ENCODE measurements around the gene CENPA. TPM values are rescaled to one million over a fixed set of nuclear protein-coding genes. Genes with fewer than 3 reads are reported as not detected.
"Not testable (repeated sequence)": the region's sequence is repeated elsewhere in the genome, so short reads cannot be mapped to it uniquely, and the experiment has no call there.

Gene CENPA
- total RNA-seq, 1 donor from 2014 or later = 23.6 TPM

DNA sequence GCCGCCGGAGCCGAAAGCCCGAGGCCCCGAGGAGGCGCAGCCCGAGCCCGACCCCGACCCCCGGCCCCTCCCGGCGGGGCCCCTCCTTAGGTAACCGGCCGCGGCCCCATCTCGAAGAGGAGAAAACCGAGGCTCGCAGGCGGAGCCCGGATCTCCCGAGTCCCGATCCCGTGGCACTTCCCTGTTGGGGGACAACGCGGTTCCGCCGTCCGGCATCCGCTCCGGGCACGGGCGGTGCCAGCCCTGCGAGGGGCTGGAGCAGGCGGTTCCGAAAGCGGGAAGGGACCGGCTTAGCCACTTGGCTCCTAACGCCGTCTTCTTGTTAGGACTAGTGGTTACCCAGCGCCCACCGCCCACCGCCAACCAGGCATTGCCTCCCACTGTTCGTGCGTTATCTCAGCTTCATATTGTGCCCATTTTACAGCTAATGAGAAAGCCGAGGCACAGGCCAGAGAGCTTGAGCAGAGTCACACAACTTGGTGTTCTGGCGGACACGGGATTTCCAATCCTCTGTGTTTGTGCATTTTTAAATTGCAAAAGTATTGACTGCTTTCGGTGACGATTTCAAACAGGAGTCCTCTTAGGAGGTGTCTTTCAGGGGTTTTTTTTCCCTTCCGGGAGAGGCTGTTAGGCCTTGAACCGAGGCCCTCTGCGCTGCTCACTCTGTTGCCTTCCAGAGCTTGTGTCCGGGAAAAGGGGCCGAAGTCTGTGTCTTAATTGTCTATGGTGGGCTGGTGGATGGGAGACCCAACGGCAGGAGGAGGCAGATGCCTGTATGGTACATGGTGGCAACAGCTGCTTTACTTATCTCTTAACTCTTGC, 562 bp downstream of the CENPA start:
- H3K4me1 Mint-ChIP-seq = peaks cover 31% of the 10 kb centered on the region
- H3K36me3 Mint-ChIP-seq (ENCODE audit: low read depth) = peaks cover 25% of the 10 kb centered on the region
- H3K27ac Mint-ChIP-seq = peak overlapping the region; percentile 82
- DNase-seq = peak; percentile 84
- intact Hi-C loops (cut with micrococcal nuclease) = loop anchor here (1.0 to 5.0 kb wide), 3 partner anchors 22 to 426 kb away; partner anchors contain the start of genes ATRAID, SLC35F6, SLC5A6 and TMEM214
- H3K27me3 Mint-ChIP-seq = no peaks in the 10 kb centered on the region
- peaks cover 11% of the 10 kb centered on the region for H3K9me3 Mint-ChIP-seq
- H3K4me3 Mint-ChIP-seq = peak overlapping the region; percentile 90

DNA sequence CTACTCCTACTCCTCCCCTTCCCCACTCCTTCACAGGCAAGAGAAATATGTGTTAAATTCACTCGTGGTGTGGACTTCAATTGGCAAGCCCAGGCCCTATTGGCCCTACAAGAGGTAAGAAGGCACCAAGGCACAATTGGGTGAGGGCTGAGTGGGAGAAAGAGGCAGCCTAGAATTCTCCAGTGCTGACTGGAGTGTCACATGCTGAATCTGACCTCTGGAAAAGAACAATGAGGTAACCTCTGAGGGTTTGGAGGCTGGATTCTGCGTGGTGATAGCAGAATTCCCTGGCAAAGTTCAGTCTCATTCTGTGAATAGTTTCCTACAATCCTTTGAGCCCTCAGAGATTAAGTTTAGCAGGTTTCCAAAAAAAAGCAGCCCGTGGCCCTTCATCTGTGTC, 6.9 kb downstream of the CENPA start:
- H3K9me3 Mint-ChIP-seq = peaks cover 11% of the 10 kb centered on the region
- H3K27me3 Mint-ChIP-seq = no peaks in the 10 kb centered on the region
- intact Hi-C loops (cut with micrococcal nuclease) = no loop called here
- H3K27ac Mint-ChIP-seq = no peak overlapping the region
- peaks cover 51% of the 10 kb centered on the region for H3K36me3 Mint-ChIP-seq (ENCODE audit: low read depth)
- H3K4me1 Mint-ChIP-seq = peaks cover 20% of the 10 kb centered on the region
- DNase-seq = no peak
- H3K4me3 Mint-ChIP-seq = no peak overlapping the region

DNA sequence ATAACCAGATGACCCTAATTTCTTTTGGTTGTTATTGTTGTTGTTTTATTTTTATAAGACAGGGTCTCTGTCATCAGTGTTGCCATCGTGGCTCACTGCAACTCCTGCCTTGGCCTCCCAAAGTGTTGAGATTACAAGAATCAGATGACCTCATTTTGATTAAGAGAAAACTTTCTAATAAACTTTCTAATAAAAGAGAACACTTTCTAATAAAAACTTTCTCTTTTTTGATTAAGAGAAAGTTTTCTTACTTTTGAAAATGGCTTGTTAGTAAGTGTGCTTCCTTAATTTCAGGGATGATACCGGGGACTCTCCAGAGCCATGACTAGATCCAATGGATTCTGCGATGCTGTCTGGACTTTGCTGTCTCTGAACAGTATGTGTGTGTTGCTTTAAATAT, 7.7 kb downstream of the CENPA start:
- Mint-ChIP-seq H3K27ac (no peak overlapping the region), H3K9me3 (peaks cover 11% of the 10 kb centered on the region), H3K27me3 (no peaks in the 10 kb centered on the region), H3K4me3 (no peak overlapping the region), H3K36me3 (ENCODE audit: low read depth) (peaks cover 52% of the 10 kb centered on the region), H3K4me1 (peaks cover 12% of the 10 kb centered on the region)
- no peak for DNase-seq
- intact Hi-C loops (cut with micrococcal nuclease) = no loop called here

DNA sequence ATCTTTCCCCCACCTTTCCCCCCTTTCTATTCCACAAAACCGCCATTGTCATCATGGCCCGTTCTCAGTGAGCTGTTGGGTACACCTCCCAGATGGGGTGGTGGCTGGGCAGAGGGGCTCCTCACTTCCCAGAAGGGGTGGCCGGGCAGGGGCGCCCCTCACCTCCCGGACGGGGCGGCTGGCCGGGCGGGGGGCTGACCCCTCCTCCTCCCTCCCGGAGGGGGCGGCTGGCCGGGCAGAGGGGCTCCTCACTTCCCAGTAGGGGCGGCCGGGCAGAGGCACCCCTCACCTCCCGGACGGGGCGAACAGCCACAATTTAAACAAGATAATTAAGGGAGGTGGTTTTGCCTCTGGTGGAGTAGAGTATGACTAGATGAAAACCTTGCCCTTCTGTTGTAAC, 9.3 kb downstream of the CENPA start:
- H3K27ac Mint-ChIP-seq; DNase-seq; H3K4me3 Mint-ChIP-seq; intact Hi-C loops (cut with micrococcal nuclease); H3K27me3 Mint-ChIP-seq; H3K4me1 Mint-ChIP-seq; H3K9me3 Mint-ChIP-seq: not testable (repeated sequence)
- peaks cover 43% of the 10 kb centered on the region for H3K36me3 Mint-ChIP-seq (ENCODE audit: low read depth)

DNA sequence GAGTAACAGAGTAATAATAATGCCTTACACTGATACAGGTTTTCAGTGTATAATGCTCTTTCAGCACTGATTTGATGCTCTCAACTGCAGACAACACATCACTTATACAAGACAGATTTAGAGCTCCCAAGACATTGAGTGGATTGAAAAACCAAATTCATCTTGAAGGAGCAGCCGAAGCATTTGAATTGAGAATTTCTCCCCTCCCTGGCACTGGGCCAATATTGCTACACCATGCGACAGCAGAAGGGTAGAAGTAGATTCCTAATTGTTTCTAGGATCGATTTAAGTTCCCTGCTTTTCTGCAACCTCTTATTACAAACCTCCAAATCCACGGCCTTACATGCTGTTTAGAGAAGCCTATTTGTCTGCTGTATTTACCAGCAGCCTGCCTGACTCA, 15.5 kb downstream of the CENPA start:
- DNase-seq = no peak
- H3K27me3 Mint-ChIP-seq = no peaks in the 10 kb centered on the region
- H3K4me3 Mint-ChIP-seq = no peak overlapping the region
- intact Hi-C loops (cut with micrococcal nuclease) = no loop called here
- H3K27ac Mint-ChIP-seq = no peak overlapping the region
- H3K36me3 Mint-ChIP-seq (ENCODE audit: low read depth) = peaks cover 28% of the 10 kb centered on the region
- no peaks in the 10 kb centered on the region for H3K4me1 Mint-ChIP-seq
- H3K9me3 Mint-ChIP-seq = no peaks in the 10 kb centered on the region

DNA sequence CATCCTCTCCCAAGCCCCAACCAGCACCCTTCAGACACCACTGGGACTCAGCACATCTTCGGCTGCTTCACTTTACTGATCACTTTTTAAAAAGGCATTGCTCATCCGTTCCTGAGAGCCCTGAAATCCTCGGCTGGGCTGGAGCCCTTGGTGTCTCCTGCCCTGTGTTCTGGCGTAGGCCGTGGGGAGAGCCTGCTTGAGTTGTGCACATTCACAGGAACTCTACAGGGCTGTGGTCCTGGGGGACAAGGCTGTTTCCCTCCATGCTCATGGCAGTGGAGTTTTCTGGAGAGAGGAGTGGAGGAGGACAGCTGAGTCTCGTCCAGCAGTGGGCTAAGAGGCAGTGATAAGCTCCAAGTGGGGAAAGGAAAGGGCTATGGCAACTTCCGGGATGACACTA, 15.9 kb downstream of the CENPA start:
- peaks cover 25% of the 10 kb centered on the region for H3K36me3 Mint-ChIP-seq (ENCODE audit: low read depth)
- no peaks in the 10 kb centered on the region for H3K27me3 Mint-ChIP-seq
- intact Hi-C loops (cut with micrococcal nuclease) = no loop called here
- H3K4me1 Mint-ChIP-seq = no peaks in the 10 kb centered on the region
- H3K9me3 Mint-ChIP-seq = no peaks in the 10 kb centered on the region
- no peak overlapping the region for H3K27ac Mint-ChIP-seq
- DNase-seq = peak; percentile 53
- H3K4me3 Mint-ChIP-seq = no peak overlapping the region

DNA sequence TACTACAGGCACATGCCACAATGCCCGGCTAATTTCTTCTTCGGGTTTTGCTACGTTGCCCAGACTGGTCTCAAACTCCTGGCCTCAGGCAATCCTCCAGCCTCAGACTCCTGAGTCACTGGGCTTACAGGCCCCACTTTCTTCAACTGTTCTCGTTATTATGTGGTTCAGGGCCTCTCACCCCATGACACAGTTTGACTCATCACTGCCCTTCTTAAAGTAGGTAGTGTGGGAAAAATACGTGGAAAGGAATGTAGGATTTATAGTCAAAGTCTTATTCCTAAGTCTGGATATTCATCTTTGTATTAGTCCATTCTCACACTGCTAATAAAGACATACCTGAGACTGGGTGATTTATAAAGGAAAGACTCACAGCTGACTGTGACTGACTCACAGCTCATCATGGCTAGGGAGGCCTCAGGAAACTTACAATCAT, 19.4 kb downstream of the CENPA start:
- DNase-seq = no peak
- H3K36me3 Mint-ChIP-seq (ENCODE audit: low read depth) = peaks cover 8% of the 10 kb centered on the region
- peaks cover 4% of the 10 kb centered on the region for H3K27me3 Mint-ChIP-seq
- intact Hi-C loops (cut with micrococcal nuclease) = no loop called here
- no peaks in the 10 kb centered on the region for H3K9me3 Mint-ChIP-seq
- no peak overlapping the region for H3K27ac Mint-ChIP-seq
- no peak overlapping the region for H3K4me3 Mint-ChIP-seq
- H3K4me1 Mint-ChIP-seq = peaks cover 5% of the 10 kb centered on the region

DNA sequence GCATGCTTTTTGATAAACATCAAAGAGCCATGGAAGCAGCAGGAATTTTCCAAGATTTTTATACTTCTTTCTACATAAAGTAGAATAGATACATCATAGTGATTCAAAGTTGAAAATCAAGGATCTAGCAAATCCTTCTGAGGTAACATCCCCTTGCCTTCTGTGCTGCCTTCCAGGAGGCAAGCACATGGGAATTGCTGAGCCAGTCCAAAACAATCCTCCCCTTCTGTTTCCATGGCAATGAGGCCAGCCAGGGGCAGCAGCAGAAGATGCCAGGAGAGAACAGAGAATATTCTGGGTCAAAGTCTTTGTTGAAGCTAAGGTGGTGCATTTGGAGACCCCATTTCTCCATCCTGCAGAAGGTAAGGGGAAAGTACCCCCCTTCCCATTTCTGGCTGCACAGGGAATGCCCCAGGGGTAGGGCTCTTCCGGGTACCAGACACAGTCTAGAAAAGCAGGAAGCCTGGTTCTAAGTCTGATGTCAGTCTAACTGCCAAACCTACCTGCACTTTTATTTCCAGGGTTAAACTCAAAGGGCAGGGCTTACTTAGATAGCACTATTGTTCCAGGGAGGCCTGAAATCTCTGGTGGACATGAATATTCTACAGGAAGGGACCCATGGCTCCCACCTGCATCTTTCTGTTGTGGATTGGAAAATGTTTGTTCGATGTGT, 22.1 kb downstream of the CENPA start:
- Mint-ChIP-seq H3K4me3 (no peak overlapping the region), H3K36me3 (ENCODE audit: low read depth) (no peaks in the 10 kb centered on the region), H3K9me3 (no peaks in the 10 kb centered on the region), H3K27ac (no peak overlapping the region), H3K27me3 (peaks cover 6% of the 10 kb centered on the region), H3K4me1 (peaks cover 6% of the 10 kb centered on the region)
- intact Hi-C loops (cut with micrococcal nuclease) = no loop called here
- no peak for DNase-seq

DNA sequence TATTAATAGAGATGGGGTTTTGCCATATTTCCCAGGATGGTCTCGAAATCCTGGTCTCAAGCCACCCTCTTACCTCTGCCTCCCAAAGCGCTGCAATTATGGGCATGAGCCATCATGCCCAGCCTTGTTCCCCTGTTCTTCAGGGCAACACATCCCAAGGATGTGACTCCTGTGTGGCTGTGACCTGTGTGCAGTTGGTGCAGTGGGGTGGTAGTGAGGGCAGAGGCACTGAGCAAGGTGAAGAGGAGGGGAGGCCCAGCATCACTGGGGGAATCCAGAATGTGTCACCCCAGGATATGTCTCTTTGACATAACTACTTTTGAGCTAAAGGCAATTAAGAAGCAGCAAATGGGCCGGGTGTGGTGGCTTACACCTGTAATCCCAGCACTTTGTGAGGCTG, 23.4 kb downstream of the CENPA start:
- no peaks in the 10 kb centered on the region for H3K36me3 Mint-ChIP-seq (ENCODE audit: low read depth)
- no peak for DNase-seq
- peaks cover 6% of the 10 kb centered on the region for H3K27me3 Mint-ChIP-seq
- no peak overlapping the region for H3K4me3 Mint-ChIP-seq
- H3K4me1 Mint-ChIP-seq = peaks cover 6% of the 10 kb centered on the region
- intact Hi-C loops (cut with micrococcal nuclease) = no loop called here
- no peak overlapping the region for H3K27ac Mint-ChIP-seq
- H3K9me3 Mint-ChIP-seq = no peaks in the 10 kb centered on the region

DNA sequence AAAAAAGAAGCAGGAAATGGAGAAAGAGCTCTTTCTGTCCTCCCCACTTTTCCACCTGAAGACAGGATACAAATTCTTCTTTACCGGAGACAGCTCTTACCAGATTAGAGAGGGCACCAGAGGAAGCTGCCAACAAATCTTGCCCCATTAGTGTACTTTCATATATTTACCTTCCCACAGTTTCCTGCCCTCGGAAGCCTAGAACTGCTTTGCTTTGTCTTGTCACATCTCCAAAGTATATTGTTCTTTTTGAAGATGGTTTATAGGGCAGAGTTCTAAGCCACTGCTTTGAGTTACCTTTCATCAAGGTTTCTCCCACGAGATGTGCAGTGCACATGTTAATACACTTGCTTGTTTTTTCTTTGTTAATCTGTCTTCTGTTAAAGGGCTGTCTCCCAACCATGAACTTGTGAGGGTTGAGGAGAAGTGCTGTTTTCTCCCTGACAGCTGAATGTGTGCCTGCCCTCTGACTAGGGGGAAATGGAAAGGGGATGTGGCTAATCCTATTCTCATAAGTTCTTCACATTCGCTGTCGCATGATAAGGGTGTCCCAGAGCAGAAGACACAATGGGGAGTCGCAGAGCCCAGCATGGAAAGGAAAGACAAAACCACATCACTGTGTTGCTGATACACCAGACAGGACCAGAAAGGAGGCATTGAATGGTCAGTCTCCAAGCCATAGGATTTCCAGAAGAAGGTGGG, 24.2 kb downstream of the CENPA start:
- DNase-seq = no peak
- Mint-ChIP-seq H3K4me3 (no peak overlapping the region), H3K9me3 (no peaks in the 10 kb centered on the region), H3K27me3 (peaks cover 6% of the 10 kb centered on the region), H3K27ac (no peak overlapping the region), H3K36me3 (ENCODE audit: low read depth) (no peaks in the 10 kb centered on the region), H3K4me1 (peaks cover 6% of the 10 kb centered on the region)
- intact Hi-C loops (cut with micrococcal nuclease) = no loop called here

DNA sequence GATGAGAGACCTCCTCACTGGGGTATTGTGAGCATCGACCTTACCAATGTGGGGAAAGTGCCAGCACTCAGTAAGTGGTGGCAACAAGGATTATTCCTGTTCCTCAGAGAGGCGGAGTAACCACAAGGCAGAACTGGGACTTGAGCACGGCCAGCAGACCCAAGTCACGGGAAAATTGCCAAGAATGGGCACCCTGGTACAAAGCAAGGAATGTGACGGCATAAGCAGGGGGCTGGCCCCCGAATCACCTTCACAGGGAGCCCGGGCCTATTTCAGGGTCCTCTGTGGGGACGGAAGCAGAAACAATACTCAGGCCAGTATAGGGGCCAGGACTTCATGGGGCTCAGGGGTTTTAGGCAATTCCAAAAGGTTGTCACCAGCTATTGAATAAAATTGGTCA, 25.4 kb downstream of the CENPA start:
- H3K9me3 Mint-ChIP-seq = no peaks in the 10 kb centered on the region
- no peaks in the 10 kb centered on the region for H3K36me3 Mint-ChIP-seq (ENCODE audit: low read depth)
- H3K4me1 Mint-ChIP-seq = peaks cover 6% of the 10 kb centered on the region
- H3K4me3 Mint-ChIP-seq = no peak overlapping the region
- H3K27me3 Mint-ChIP-seq = peaks cover 8% of the 10 kb centered on the region
- no peak for DNase-seq
- H3K27ac Mint-ChIP-seq = no peak overlapping the region
- intact Hi-C loops (cut with micrococcal nuclease) = no loop called here

DNA sequence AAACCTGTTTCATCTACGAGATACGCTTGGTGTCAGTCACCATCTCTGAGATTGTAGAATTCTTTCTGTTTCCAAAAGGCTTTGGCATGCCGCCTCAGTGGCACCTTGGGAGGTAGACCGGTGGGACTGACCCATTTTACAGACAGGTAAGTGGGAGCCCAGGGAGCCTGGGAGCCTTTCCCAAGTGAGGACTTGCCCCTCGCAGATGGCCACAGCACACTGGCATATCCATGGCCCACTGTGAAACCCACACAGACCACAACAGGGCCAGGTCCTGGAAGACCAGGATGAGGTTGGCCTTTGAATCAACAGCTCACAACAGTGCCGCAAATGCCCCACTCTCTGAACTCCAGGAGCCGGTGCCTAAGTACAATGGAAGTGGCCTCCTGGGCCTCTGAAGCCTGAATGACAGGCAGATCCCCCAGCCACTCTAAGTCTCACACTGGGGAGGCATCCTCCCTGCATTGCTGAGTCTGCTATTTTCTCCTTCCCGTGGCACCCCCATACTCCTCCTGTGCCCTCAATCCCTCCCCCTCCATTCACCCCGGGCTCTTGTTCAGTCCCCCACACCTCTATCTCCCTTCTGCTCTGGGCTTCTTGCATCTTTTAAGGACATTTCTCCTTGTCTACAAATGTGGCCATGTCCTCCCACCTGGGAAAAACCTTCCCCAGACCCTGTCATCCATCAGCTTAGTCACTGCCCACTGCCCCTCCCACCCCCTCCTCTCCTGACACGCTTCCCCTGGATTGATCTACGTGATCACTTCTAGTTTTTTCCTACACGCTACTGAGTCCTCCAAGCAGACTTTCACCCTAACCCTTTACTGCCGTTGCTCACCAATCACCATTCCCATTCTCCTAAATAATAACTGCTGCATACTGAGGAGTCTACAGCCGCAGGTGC, 26.2 kb downstream of the CENPA start:
- peaks cover 8% of the 10 kb centered on the region for H3K27me3 Mint-ChIP-seq
- H3K36me3 Mint-ChIP-seq (ENCODE audit: low read depth) = no peaks in the 10 kb centered on the region
- DNase-seq = no peak
- H3K9me3 Mint-ChIP-seq = no peaks in the 10 kb centered on the region
- peaks cover 6% of the 10 kb centered on the region for H3K4me1 Mint-ChIP-seq
- no peak overlapping the region for H3K4me3 Mint-ChIP-seq
- H3K27ac Mint-ChIP-seq = no peak overlapping the region
- intact Hi-C loops (cut with micrococcal nuclease) = no loop called here

DNA sequence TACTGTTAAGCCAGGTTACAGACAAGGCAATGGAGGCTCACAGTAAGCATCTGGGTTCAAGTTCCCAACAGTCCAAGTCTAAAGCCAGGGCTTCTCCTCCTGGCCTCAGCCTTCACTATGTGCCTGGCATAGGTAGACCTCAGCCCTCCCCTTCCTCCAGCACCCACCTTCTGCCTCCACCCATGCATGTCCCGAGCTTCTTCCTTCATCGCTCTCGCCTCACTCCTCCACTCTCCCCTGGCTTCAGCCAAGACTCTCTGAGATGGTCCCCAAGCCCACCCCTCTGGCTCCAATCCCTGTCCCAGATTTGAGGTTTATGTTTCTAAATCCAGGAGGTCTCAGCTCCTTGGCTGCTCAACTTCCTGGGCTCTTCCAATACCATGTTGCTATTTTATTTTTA, 26.9 kb downstream of the CENPA start:
- H3K9me3 Mint-ChIP-seq = no peaks in the 10 kb centered on the region
- H3K4me3 Mint-ChIP-seq = no peak overlapping the region
- no peak for DNase-seq
- no peaks in the 10 kb centered on the region for H3K36me3 Mint-ChIP-seq (ENCODE audit: low read depth)
- H3K27me3 Mint-ChIP-seq = peaks cover 8% of the 10 kb centered on the region
- peaks cover 6% of the 10 kb centered on the region for H3K4me1 Mint-ChIP-seq
- no peak overlapping the region for H3K27ac Mint-ChIP-seq
- intact Hi-C loops (cut with micrococcal nuclease) = no loop called here
